Measurements from ENCODE around the gene ITGA7.

- no peak for TF ChIP-seq SIN3A (IDR thresholded peaks at IDR 0.05; ENCODE audit: borderline replicate concordance, low read depth, low read length)
- no peak for TF ChIP-seq ZBTB33 (IDR thresholded peaks at IDR 0.05; ENCODE audit: borderline replicate concordance, low read depth)
- no peak for TF ChIP-seq CTCF (IDR thresholded peaks at IDR 0.05)
- no peak for TF ChIP-seq MEF2A (IDR thresholded peaks at IDR 0.05; ENCODE audit: borderline replicate concordance, low read depth)
- no peak for TF ChIP-seq RAD21 (IDR thresholded peaks at IDR 0.05; ENCODE audit: low read length)
- TF ChIP-seq POLR2AphosphoS5 (IDR thresholded peaks at IDR 0.05; ENCODE audit: low read depth, low read length), result no peak
- TF ChIP-seq FOXJ3 (CRISPR knock-in tag; IDR thresholded peaks at IDR 0.05), result no peak
- TF ChIP-seq USF1 (IDR thresholded peaks at IDR 0.05; ENCODE audit: borderline replicate concordance, low read depth), result no peak
- TF ChIP-seq REST (IDR thresholded peaks at IDR 0.05; ENCODE audit: low read depth, low read length), result no peak
- no peak for TF ChIP-seq FOXM1 (IDR thresholded peaks at IDR 0.05; ENCODE audit: low read depth)
- TF ChIP-seq TAF1 (IDR thresholded peaks at IDR 0.05; ENCODE audit: borderline replicate concordance, low read depth, low read length), result no peak
- peak; percentile 61 for TF ChIP-seq JUND (IDR thresholded peaks at IDR 0.05)
- peak; percentile 13; the same call in 1 of the 2 replicates for TF ChIP-seq NFIC (IDR thresholded peaks at IDR 0.05; ENCODE audit: borderline replicate concordance)
Measured at GRCh38 chr12:55713721-55714120, 6.0 kb upstream of the ITGA7 start.

Measured in SK-N-SH (cell line).